Measurements from ENCODE around the gene ESRRA. TPM values are rescaled to one million over a fixed set of nuclear protein-coding genes. Genes with fewer than 3 reads are reported as not detected.
A peak's percentile ranks its signal among the peaks of the same experiment; 100 is the strongest.

The ESRRA gene
- total and polyA plus RNA-seq, 2 of the 13 experiments (the other 11 are each of a cell fraction or from before 2014, with no cell fraction given) = 18.1 to 36.3 TPM

GRCh38 chr11:64317325-64317960 lies 12.1 kb downstream of the ESRRA start, which contains the start of gene TRMT112 (continued):
- TF ChIP-seq, protein P1, sequence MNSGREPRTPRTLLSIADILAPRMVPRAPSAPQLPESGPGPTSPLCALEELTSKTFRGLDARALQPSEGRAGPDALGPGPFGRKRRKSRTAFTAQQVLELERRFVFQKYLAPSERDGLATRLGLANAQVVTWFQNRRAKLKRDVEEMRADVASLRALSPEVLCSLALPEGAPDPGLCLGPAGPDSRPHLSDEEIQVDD (CRISPR knock-in tag; IDR thresholded peaks at IDR 0.05; ENCODE audit: borderline replicate concordance) = no peak
- TF ChIP-seq ZC3H13 (CRISPR knock-in tag; IDR thresholded peaks at IDR 0.05) = no peak
- TF ChIP-seq, protein P2, sequence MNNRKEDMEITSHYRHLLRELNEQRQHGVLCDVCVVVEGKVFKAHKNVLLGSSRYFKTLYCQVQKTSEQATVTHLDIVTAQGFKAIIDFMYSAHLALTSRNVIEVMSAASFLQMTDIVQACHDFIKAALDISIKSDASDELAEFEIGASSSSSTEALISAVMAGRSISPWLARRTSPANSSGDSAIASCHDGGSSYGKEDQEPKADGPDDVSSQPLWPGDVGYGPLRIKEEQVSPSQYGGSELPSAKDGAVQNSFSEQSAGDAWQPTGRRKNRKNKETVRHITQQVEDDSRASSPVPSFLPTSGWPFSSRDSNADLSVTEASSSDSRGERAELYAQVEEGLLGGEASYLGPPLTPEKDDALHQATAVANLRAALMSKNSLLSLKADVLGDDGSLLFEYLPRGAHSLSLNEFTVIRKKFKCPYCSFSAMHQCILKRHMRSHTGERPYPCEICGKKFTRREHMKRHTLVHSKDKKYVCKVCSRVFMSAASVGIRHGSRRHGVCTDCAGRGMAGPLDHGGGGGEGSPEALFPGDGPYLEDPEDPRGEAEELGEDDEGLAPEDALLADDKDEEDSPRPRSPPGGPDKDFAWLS (CRISPR knock-in tag; IDR thresholded peaks at IDR 0.05; ENCODE audit: borderline replicate concordance) = no peak
- no peak for TF ChIP-seq MZF1 (CRISPR knock-in tag; IDR thresholded peaks at IDR 0.05; ENCODE audit: borderline replicate concordance)
- TF ChIP-seq, protein P3, sequence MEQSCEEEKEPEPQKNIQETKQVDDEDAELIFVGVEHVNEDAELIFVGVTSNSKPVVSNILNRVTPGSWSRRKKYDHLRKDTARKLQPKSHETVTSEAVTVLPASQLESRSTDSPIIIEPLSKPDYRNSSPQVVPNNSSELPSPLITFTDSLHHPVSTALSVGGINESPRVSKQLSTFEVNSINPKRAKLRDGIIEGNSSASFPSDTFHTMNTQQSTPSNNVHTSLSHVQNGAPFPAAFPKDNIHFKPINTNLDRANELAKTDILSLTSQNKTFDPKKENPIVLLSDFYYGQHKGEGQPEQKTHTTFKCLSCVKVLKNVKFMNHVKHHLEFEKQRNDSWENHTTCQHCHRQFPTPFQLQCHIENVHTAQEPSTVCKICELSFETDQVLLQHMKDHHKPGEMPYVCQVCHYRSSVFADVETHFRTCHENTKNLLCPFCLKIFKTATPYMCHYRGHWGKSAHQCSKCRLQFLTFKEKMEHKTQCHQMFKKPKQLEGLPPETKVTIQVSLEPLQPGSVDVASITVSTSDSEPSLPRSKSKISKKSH (CRISPR knock-in tag; IDR thresholded peaks at IDR 0.05; ENCODE audit: borderline replicate concordance) = no peak
- 0 out of 2 replicates have a peak, but pooled peaks have one; percentile 56 for TF ChIP-seq CAMTA2 (CRISPR knock-in tag; IDR thresholded peaks at IDR 0.05; ENCODE audit: borderline replicate concordance)
- peak; percentile 63 for TF ChIP-seq POGZ (CRISPR knock-in tag; IDR thresholded peaks at IDR 0.05)
- 0 out of 2 replicates have a peak, but pooled peaks have one; percentile 2 for TF ChIP-seq U2AF2 (IDR thresholded peaks at IDR 0.05; ENCODE audit: low read depth, low read length)
- peak; percentile 64; the same call in 1 of the 2 replicates for TF ChIP-seq BRCA1 (CRISPR knock-in tag; IDR thresholded peaks at IDR 0.05)
- no peak for TF ChIP-seq ZNF431 (CRISPR knock-in tag; IDR thresholded peaks at IDR 0.05; ENCODE audit: borderline replicate concordance, low read depth)
- no peak for TF ChIP-seq ZNF207 (IDR thresholded peaks at IDR 0.05; ENCODE audit: borderline replicate concordance)
- peak; percentile 83 for TF ChIP-seq SP4 (CRISPR knock-in tag; IDR thresholded peaks at IDR 0.05)
- TF ChIP-seq, protein P4, sequence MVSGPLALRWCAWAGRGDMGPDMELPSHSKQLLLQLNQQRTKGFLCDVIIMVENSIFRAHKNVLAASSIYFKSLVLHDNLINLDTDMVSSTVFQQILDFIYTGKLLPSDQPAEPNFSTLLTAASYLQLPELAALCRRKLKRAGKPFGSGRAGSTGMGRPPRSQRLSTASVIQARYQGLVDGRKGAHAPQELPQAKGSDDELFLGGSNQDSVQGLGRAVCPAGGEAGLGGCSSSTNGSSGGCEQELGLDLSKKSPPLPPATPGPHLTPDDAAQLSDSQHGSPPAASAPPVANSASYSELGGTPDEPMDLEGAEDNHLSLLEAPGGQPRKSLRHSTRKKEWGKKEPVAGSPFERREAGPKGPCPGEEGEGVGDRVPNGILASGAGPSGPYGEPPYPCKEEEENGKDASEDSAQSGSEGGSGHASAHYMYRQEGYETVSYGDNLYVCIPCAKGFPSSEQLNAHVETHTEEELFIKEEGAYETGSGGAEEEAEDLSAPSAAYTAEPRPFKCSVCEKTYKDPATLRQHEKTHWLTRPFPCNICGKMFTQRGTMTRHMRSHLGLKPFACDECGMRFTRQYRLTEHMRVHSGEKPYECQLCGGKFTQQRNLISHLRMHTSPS (CRISPR knock-in tag; IDR thresholded peaks at IDR 0.05; ENCODE audit: low read depth) = no peak
- TF ChIP-seq ZNF253 (CRISPR knock-in tag; IDR thresholded peaks at IDR 0.05; ENCODE audit: borderline replicate concordance) = no peak
- TF ChIP-seq ZNF282 (IDR thresholded peaks at IDR 0.05; ENCODE audit: partially characterized antibody) = no peak
- peak; percentile 43; the same call in 1 of the 2 replicates for TF ChIP-seq HCFC1 (IDR thresholded peaks at IDR 0.05; ENCODE audit: low read depth, low read length)
- TF ChIP-seq, protein P5, sequence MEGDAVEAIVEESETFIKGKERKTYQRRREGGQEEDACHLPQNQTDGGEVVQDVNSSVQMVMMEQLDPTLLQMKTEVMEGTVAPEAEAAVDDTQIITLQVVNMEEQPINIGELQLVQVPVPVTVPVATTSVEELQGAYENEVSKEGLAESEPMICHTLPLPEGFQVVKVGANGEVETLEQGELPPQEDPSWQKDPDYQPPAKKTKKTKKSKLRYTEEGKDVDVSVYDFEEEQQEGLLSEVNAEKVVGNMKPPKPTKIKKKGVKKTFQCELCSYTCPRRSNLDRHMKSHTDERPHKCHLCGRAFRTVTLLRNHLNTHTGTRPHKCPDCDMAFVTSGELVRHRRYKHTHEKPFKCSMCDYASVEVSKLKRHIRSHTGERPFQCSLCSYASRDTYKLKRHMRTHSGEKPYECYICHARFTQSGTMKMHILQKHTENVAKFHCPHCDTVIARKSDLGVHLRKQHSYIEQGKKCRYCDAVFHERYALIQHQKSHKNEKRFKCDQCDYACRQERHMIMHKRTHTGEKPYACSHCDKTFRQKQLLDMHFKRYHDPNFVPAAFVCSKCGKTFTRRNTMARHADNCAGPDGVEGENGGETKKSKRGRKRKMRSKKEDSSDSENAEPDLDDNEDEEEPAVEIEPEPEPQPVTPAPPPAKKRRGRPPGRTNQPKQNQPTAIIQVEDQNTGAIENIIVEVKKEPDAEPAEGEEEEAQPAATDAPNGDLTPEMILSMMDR (CRISPR knock-in tag; IDR thresholded peaks at IDR 0.05) = no peak
- TF ChIP-seq ZNF580 (CRISPR knock-in tag; IDR thresholded peaks at IDR 0.05; ENCODE audit: borderline replicate concordance, low read depth) = no peak
- TF ChIP-seq CBX1 (IDR thresholded peaks at IDR 0.05; ENCODE audit: low read depth) = no peak
